Measurements from ENCODE around the gene TRMO. TPM values are rescaled to one million over a fixed set of nuclear protein-coding genes. Genes with fewer than 3 reads are reported as not detected.
A peak's percentile ranks its signal among the peaks of the same experiment; 100 is the strongest.

Gene TRMO
- total and polyA plus RNA-seq, 9 of the 15 experiments (the other 6 are each of a cell fraction or from before 2014, with no cell fraction given) = 5.6 to 22.4 (median 16.2) TPM

DNA sequence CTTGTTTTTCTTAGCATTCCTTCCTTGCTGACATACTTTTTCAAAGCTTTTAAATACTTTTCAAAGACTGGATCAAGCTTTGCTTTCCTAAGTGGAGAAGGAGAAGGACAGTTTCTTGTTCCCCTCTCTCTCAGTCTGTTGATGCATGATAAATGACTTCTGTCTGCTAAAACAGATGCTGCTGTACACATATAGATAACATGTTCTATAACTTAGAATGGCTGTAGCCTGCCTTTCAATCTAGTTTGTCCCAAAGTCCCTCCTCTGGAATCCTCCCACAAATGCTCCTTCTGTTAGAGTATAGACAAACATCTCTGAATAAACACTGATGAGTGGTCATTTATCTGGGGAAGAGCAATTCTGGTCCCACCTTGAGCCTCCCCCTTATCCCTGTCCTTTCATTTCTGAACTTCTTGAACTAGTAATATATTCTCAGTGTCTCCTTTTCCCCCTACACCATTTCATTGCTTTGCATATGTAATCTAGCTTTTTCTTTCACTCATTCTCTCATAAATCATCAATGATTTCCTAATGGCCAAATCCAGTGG is 21.1 kb upstream of the TRMO start (continued):
- TF ChIP-seq, protein P1, sequence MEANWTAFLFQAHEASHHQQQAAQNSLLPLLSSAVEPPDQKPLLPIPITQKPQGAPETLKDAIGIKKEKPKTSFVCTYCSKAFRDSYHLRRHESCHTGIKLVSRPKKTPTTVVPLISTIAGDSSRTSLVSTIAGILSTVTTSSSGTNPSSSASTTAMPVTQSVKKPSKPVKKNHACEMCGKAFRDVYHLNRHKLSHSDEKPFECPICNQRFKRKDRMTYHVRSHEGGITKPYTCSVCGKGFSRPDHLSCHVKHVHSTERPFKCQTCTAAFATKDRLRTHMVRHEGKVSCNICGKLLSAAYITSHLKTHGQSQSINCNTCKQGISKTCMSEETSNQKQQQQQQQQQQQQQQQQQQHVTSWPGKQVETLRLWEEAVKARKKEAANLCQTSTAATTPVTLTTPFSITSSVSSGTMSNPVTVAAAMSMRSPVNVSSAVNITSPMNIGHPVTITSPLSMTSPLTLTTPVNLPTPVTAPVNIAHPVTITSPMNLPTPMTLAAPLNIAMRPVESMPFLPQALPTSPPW (CRISPR knock-in tag; IDR thresholded peaks at IDR 0.05) = peak; percentile 66
- TF ChIP-seq NCOA1 (IDR thresholded peaks at IDR 0.05; ENCODE audit: low read depth) (peak; percentile 83; the same call in 1 of the 2 replicates), FOXA3 (CRISPR knock-in tag; conservative IDR thresholded peaks at IDR 0.05 in 1 of 2, IDR thresholded peaks at IDR 0.05 in 1 of 2) (peak; percentile 71 to 97; a peak in 3 of 4 replicates), C11orf30 (IDR thresholded peaks at IDR 0.05; ENCODE audit: low read depth) (peak; percentile 48; the same call in 1 of the 2 replicates), TCF3 (CRISPR knock-in tag; IDR thresholded peaks at IDR 0.05) (peak; percentile 97), PHB2 (IDR thresholded peaks at IDR 0.05; ENCODE audit: low read depth) (peak; percentile 86), FOXM1 (IDR thresholded peaks at IDR 0.05; ENCODE audit: low read depth) (peak; percentile 94), FOXM1 (CRISPR knock-in tag; IDR thresholded peaks at IDR 0.05; ENCODE audit: low read depth) (no peak), ZBTB2 (IDR thresholded peaks at IDR 0.05) (peak; percentile 69; the same call in 1 of the 2 replicates), ZNF778 (CRISPR knock-in tag; IDR thresholded peaks at IDR 0.05) (no peak), ZNF3 (CRISPR knock-in tag; IDR thresholded peaks at IDR 0.05) (no peak), SUPT5H (IDR thresholded peaks at IDR 0.05) (no peak), DMBX1 (CRISPR knock-in tag; IDR thresholded peaks at IDR 0.05; ENCODE audit: borderline replicate concordance) (peak; percentile 66; the same call in 1 of the 2 replicates), TAF9B (IDR thresholded peaks at IDR 0.05; ENCODE audit: partially characterized antibody) (peak; percentile 44), FOXK2 (conservative IDR thresholded peaks at IDR 0.05 in 1 of 2, IDR thresholded peaks at IDR 0.05 in 1 of 2; ENCODE audit: low read depth in 2 of 2) (peak in 1 of 2 experiments; percentile 36; a peak in 3 of 4 replicates), ZNF354B (CRISPR knock-in tag; IDR thresholded peaks at IDR 0.05) (no peak), MYC (IDR thresholded peaks at IDR 0.05; ENCODE audit: low read depth, low read length) (0 out of 2 replicates have a peak, but pooled peaks have one; percentile 17), MYC (CRISPR knock-in tag; IDR thresholded peaks at IDR 0.05; ENCODE audit: borderline replicate concordance, low read depth) (no peak), CCNT2 (IDR thresholded peaks at IDR 0.05; ENCODE audit: borderline replicate concordance, extremely low read depth, insufficient read length, low read depth, low read length) (peak; percentile 77), KLF16 (IDR thresholded peaks at IDR 0.05) (peak; percentile 95), ZBED1 (IDR thresholded peaks at IDR 0.05) (no peak)
- TF ChIP-seq, protein P2, sequence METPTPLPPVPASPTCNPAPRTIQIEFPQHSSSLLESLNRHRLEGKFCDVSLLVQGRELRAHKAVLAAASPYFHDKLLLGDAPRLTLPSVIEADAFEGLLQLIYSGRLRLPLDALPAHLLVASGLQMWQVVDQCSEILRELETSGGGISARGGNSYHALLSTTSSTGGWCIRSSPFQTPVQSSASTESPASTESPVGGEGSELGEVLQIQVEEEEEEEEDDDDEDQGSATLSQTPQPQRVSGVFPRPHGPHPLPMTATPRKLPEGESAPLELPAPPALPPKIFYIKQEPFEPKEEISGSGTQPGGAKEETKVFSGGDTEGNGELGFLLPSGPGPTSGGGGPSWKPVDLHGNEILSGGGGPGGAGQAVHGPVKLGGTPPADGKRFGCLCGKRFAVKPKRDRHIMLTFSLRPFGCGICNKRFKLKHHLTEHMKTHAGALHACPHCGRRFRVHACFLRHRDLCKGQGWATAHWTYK (CRISPR knock-in tag; IDR thresholded peaks at IDR 0.05) = no peak
- TF ChIP-seq, protein P3, sequence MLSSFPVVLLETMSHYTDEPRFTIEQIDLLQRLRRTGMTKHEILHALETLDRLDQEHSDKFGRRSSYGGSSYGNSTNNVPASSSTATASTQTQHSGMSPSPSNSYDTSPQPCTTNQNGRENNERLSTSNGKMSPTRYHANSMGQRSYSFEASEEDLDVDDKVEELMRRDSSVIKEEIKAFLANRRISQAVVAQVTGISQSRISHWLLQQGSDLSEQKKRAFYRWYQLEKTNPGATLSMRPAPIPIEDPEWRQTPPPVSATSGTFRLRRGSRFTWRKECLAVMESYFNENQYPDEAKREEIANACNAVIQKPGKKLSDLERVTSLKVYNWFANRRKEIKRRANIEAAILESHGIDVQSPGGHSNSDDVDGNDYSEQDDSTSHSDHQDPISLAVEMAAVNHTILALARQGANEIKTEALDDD (IDR thresholded peaks at IDR 0.05) = peak; percentile 78
